Activated CD8-positive, alpha-beta memory T cell treated with anti-CD3 and anti-CD28 coated beads, Interleukin-2, amount 50 U/mL, for 24 hours (primary cell): ENCODE data around the gene KLHL3.
"Not testable (repeated sequence)": the region's sequence is repeated elsewhere in the genome, so short reads cannot be mapped to it uniquely, and the experiment has no call there.

Experiments
- DNase-seq: peaks from one replicate; pipeline ENCODE4 v3.0.0-alpha.2; 2020; ENCODE audit errors: extremely low read depth

Gene KLHL3

GRCh38 chr5:137666901-137667300, 69.0 kb downstream of the KLHL3 start:
- DNase-seq, result no peak

- no peak for DNase-seq
Measured at GRCh38 chr5:137666461-137666850, 69.4 kb downstream of the KLHL3 start.

GRCh38 chr5:137665678-137666460, 70.0 kb downstream of the KLHL3 start:
- peak; percentile 9 for DNase-seq

- DNase-seq, result peak; percentile 48
Measured at GRCh38 chr5:137660349-137660817, 75.5 kb downstream of the KLHL3 start.

GRCh38 chr5:137659209-137659608, 76.7 kb downstream of the KLHL3 start:
- DNase-seq, result no peak

- DNase-seq, result no peak
Measured at GRCh38 chr5:137658324-137658723, 77.6 kb downstream of the KLHL3 start.

GRCh38 chr5:137657073-137657472, 78.8 kb downstream of the KLHL3 start:
- no peak for DNase-seq

- DNase-seq, result no peak
Measured at GRCh38 chr5:137656558-137656957, 79.3 kb downstream of the KLHL3 start.

- no peak for DNase-seq
Measured at GRCh38 chr5:137651022-137651421, 84.9 kb downstream of the KLHL3 start.

GRCh38 chr5:137649228-137649935, 86.5 kb downstream of the KLHL3 start:
- no peak for DNase-seq

- DNase-seq, result no peak
Measured at GRCh38 chr5:137648361-137648760, 87.5 kb downstream of the KLHL3 start.

- DNase-seq, result no peak
Measured at GRCh38 chr5:137647401-137647800, 88.5 kb downstream of the KLHL3 start.

- no peak for DNase-seq
Measured at GRCh38 chr5:137646761-137647160, 89.1 kb downstream of the KLHL3 start.

GRCh38 chr5:137643081-137643480, 92.8 kb downstream of the KLHL3 start:
- not testable (repeated sequence) for DNase-seq

GRCh38 chr5:137642091-137642490, 93.8 kb downstream of the KLHL3 start:
- no peak for DNase-seq

GRCh38 chr5:137641148-137641547, 94.7 kb downstream of the KLHL3 start:
- no peak for DNase-seq

- no peak for DNase-seq
Measured at GRCh38 chr5:137639645-137640044, 96.2 kb downstream of the KLHL3 start.

GRCh38 chr5:137638841-137639240, 97.0 kb downstream of the KLHL3 start:
- no peak for DNase-seq

- no peak for DNase-seq
Measured at GRCh38 chr5:137636830-137637714, 98.8 kb downstream of the KLHL3 start.

GRCh38 chr5:137636099-137636498, 99.8 kb downstream of the KLHL3 start:
- no peak for DNase-seq

- DNase-seq, result no peak
Measured at GRCh38 chr5:137635521-137635921, 100.4 kb downstream of the KLHL3 start.

GRCh38 chr5:137633896-137634295, 102.0 kb downstream of the KLHL3 start:
- DNase-seq, result no peak
